ENCODE measurements around the gene ALOXE3.
A peak's percentile ranks its signal among the peaks of the same experiment; 100 is the strongest.

The ALOXE3 gene

DNA sequence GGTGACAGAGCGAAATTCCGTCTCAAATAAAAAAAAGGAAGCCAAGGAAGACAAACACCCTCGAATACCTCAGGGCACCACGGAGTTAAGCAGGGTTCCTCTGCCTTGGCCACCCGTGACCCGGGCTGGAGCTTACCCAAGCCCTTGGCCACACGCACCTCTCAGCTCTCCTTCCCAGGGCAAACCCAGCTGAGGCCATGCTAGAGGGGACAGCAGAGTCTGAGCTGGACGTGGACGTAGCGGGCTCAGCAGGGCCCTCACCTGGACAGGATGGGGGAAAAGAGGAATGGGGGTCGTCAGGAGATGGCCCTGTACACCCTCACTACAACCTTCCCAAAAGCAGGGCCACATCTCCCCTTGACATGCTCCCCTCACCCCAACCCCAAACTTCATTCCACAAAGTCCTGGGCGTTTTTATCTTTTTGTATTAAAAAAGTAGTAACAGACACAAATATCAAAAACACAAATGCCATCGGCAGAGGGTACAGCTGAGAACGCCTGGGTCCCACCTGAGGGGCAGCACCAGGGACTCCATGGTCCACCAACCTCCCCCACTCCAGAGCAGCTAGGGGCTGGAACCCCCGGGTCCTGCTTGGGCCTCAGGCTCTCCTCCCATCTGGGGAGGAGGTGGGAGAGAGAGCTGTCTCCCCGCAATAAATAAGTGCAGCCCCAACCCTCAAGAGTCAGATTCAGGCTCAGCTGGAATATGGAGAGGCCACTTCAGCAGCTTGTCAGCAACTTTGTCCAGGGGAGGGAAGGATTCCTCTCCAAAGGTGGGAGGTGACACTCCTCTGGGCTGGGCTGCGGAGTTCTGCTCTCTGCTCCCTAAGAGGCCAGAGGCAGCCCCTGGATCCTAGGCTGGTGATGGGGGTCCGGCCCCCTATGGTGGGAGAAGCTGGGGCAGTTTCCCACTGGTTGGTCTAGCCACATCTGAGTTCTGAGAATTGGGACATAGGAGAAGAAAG, 22.0 kb upstream of the ALOXE3 start:
- peaks cover 4% of the 10 kb centered on the region for H3K27me3 Mint-ChIP-seq (ENCODE audit: low read depth)
- H3K4me3 Mint-ChIP-seq: no peak overlapping the region
- no peaks in the 10 kb centered on the region for H3K9me3 Mint-ChIP-seq
- H3K27ac Mint-ChIP-seq: no peak overlapping the region
- H3K4me1 Mint-ChIP-seq (ENCODE audit: low read depth): peaks cover 2% of the 10 kb centered on the region
- H3K36me3 Mint-ChIP-seq (ENCODE audit: low read depth): peaks cover 25% of the 10 kb centered on the region

GRCh38 chr17:8138672-8139371, 20.5 kb upstream of the ALOXE3 start:
- H3K27ac Mint-ChIP-seq: no peak overlapping the region
- peaks cover 4% of the 10 kb centered on the region for H3K27me3 Mint-ChIP-seq (ENCODE audit: low read depth)
- peaks cover 2% of the 10 kb centered on the region for H3K4me1 Mint-ChIP-seq (ENCODE audit: low read depth)
- peaks cover 20% of the 10 kb centered on the region for H3K36me3 Mint-ChIP-seq (ENCODE audit: low read depth)
- no peak overlapping the region for H3K4me3 Mint-ChIP-seq
- H3K9me3 Mint-ChIP-seq: no peaks in the 10 kb centered on the region

GRCh38 chr17:8138374-8138671, 20.0 kb upstream of the ALOXE3 start:
- H3K4me1 Mint-ChIP-seq (ENCODE audit: low read depth): peaks cover 2% of the 10 kb centered on the region
- H3K27me3 Mint-ChIP-seq (ENCODE audit: low read depth): peaks cover 4% of the 10 kb centered on the region

GRCh38 chr17:8137645-8138373, 19.5 kb upstream of the ALOXE3 start:
- H3K36me3 Mint-ChIP-seq (ENCODE audit: low read depth): peaks cover 17% of the 10 kb centered on the region
- H3K4me3 Mint-ChIP-seq: no peak overlapping the region
- H3K27me3 Mint-ChIP-seq (ENCODE audit: low read depth): peaks cover 4% of the 10 kb centered on the region
- peaks cover 2% of the 10 kb centered on the region for H3K4me1 Mint-ChIP-seq (ENCODE audit: low read depth)
- no peak overlapping the region for H3K27ac Mint-ChIP-seq
- H3K9me3 Mint-ChIP-seq: no peaks in the 10 kb centered on the region

More at GRCh38 chr17:8138374-8138671, 20.0 kb upstream of the ALOXE3 start:
- H3K9me3 Mint-ChIP-seq: no peaks in the 10 kb centered on the region
- H3K4me3 Mint-ChIP-seq: no peak overlapping the region
- H3K36me3 Mint-ChIP-seq (ENCODE audit: low read depth): peaks cover 17% of the 10 kb centered on the region
- no peak overlapping the region for H3K27ac Mint-ChIP-seq

DNA sequence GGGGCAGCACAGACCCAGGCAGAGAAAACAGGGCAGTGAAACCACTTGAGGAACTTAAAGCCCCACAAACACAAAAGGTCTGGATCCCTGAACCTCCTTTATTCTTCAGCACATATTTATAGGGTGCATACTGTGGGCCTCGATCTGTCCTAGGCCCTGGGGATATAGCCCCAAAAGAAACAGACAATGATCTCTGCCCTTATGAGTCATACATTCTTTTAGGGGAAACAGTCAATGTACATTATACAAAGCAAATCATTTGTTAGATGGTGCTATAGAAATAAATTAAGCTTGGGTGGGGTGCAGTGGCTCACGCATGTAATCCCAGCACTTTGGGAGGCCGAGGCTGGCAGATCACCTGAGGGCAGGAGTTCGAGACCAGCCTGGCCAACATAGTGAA, 15.6 kb upstream of the ALOXE3 start:
- Mint-ChIP-seq H3K4me1 (ENCODE audit: low read depth) (peaks cover 4% of the 10 kb centered on the region), H3K4me3 (no peak overlapping the region), H3K27ac (no peak overlapping the region), H3K36me3 (ENCODE audit: low read depth) (no peaks in the 10 kb centered on the region), H3K9me3 (no peaks in the 10 kb centered on the region), H3K27me3 (ENCODE audit: low read depth) (peaks cover 14% of the 10 kb centered on the region)

DNA sequence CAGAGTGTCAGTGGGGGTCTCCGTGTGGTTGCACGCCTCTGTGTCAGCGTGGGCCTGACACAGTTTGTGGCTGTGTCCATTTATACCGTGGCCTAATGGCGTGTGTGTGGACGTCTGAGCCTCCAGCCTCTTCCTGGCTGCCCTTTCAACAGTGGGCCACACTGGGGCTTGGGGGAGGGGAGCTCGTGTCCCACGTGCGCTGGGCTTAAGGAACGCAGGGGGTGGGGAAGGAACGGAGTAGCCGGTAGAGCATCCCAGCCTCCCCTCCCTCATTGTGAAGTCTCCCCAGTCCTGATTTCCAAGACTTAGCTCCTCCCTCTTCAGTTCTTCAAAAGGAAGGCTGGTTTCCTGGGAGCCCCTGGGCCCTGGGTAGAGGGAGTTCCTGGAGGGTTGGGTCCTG, 15.1 kb upstream of the ALOXE3 start:
- Mint-ChIP-seq H3K36me3 (ENCODE audit: low read depth) (no peaks in the 10 kb centered on the region), H3K4me3 (no peak overlapping the region), H3K9me3 (no peaks in the 10 kb centered on the region), H3K4me1 (ENCODE audit: low read depth) (peaks cover 4% of the 10 kb centered on the region), H3K27ac (no peak overlapping the region), H3K27me3 (ENCODE audit: low read depth) (peaks cover 14% of the 10 kb centered on the region)

DNA sequence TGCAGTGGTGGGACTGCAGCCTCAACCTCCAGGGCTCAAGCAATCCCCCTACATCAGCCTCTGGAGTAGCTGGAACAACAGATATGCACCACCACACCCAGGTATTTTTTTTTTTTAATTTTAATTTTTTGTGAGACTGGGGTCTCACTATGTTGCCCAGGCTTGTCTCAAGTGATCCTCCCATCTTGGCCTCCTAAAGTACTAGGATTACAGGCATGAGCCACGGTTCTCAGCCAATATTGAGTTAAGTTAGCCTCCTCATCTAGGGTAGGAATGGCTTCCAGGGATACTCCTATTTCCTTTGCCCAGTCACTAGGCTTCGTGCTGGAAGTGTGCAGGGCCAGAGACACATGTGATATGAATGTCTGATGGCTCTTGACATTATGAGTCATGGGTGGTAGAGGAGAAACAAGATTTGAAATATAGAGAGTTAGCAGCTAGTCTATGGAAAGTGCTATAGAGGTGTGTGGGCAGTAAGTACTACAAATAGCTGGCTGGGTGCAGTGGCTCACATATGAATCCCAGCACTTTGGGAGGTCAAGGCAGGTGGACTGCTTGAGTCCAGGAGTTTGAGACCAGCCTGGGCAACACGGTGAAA, 13.6 kb upstream of the ALOXE3 start:
- Mint-ChIP-seq H3K27ac (no peak overlapping the region), H3K4me3 (no peak overlapping the region), H3K9me3 (no peaks in the 10 kb centered on the region), H3K4me1 (ENCODE audit: low read depth) (peaks cover 8% of the 10 kb centered on the region), H3K27me3 (ENCODE audit: low read depth) (peaks cover 18% of the 10 kb centered on the region), H3K36me3 (ENCODE audit: low read depth) (no peaks in the 10 kb centered on the region)

GRCh38 chr17:8128125-8128784, 9.9 kb upstream of the ALOXE3 start:
- Mint-ChIP-seq H3K9me3 (no peaks in the 10 kb centered on the region), H3K27ac (peak overlapping the region; percentile 14), H3K27me3 (ENCODE audit: low read depth) (peaks cover 41% of the 10 kb centered on the region), H3K36me3 (ENCODE audit: low read depth) (peaks cover 6% of the 10 kb centered on the region), H3K4me1 (ENCODE audit: low read depth) (peaks cover 31% of the 10 kb centered on the region), H3K4me3 (no peak overlapping the region)

GRCh38 chr17:8126491-8127066, 8.3 kb upstream of the ALOXE3 start:
- peak overlapping the region; percentile 90 for H3K27ac Mint-ChIP-seq
- no peaks in the 10 kb centered on the region for H3K9me3 Mint-ChIP-seq
- H3K27me3 Mint-ChIP-seq (ENCODE audit: low read depth): peaks cover 45% of the 10 kb centered on the region
- peaks cover 6% of the 10 kb centered on the region for H3K36me3 Mint-ChIP-seq (ENCODE audit: low read depth)
- H3K4me3 Mint-ChIP-seq: peak overlapping the region; percentile 96
- peaks cover 36% of the 10 kb centered on the region for H3K4me1 Mint-ChIP-seq (ENCODE audit: low read depth)

DNA sequence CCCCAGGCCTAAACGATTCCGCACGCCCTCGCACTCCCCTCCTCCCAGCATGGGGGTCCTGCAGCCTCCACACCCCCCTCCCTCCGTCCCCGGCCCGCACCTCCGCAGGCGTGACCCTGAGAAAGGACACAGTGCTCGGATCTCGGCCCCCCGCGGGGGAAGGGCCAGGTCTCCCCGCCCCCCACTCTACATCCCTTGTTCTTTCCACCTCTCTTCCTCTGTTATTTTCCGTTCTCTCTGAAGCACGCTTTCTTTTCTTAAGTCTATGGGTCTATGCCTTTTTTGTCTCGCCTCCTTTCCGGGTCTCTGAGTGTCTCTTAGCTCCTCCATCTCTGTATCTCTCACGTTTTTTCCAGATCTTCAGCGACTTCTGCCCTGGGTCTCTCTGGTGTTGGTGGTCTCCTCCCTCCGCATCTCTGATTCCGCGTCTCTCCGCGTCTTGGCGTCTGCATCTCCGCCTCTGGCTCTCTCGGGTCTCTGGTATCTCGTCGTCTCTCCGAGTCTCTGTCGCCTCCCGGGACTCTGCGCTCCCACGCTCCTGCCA, 7.7 kb upstream of the ALOXE3 start:
- Mint-ChIP-seq H3K9me3 (no peaks in the 10 kb centered on the region), H3K4me3 (peak overlapping the region; percentile 92), H3K27ac (peak overlapping the region; percentile 80), H3K36me3 (ENCODE audit: low read depth) (peaks cover 6% of the 10 kb centered on the region), H3K4me1 (ENCODE audit: low read depth) (peaks cover 38% of the 10 kb centered on the region), H3K27me3 (ENCODE audit: low read depth) (peaks cover 47% of the 10 kb centered on the region)

DNA sequence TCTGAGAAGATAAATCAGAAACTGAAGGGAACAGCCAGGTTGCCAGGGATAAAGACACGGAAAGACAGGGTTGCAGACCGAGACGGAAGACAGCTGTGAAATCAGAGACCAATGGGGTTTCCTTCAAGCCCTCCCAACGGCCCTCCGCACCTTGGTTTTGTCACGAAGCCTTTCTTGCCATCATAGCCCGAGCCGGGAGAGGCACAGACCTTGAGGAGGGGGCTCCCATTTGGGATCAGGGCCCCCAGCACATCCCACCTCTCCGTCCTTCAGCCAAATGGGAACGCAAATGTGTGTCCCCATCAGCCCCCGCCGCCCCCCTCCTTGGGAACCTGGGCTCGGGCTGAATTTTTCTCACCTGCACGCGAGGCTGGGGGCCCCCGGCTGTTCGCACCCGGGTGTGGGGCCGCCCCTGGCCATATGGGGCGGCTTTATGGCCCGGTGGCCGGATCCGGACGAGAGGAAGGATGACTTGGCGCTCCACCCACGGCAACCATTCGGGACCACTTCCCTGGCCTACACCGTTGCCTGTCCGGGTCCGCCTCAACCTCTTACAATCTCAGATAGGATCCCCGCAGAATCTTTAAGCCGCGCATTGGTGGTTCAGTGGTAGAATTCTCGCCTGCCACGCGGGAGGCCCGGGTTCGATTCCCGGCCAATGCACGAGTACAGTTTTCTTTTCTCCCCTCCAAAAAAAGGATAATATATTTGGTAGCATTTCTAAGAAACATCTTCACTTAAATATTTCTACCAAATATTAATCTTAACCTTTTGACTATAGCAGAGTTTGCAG, 7.0 kb upstream of the ALOXE3 start:
- Mint-ChIP-seq H3K4me3 (peak overlapping the region; percentile 92), H3K9me3 (no peaks in the 10 kb centered on the region), H3K4me1 (ENCODE audit: low read depth) (peaks cover 45% of the 10 kb centered on the region), H3K27me3 (ENCODE audit: low read depth) (peaks cover 53% of the 10 kb centered on the region), H3K27ac (peak overlapping the region; percentile 80), H3K36me3 (ENCODE audit: low read depth) (peaks cover 7% of the 10 kb centered on the region)

- H3K27ac Mint-ChIP-seq: peak overlapping the region; percentile 80
- no peaks in the 10 kb centered on the region for H3K9me3 Mint-ChIP-seq
- peak overlapping the region; percentile 92 for H3K4me3 Mint-ChIP-seq
- peaks cover 53% of the 10 kb centered on the region for H3K27me3 Mint-ChIP-seq (ENCODE audit: low read depth)
- H3K4me1 Mint-ChIP-seq (ENCODE audit: low read depth): peaks cover 53% of the 10 kb centered on the region
- H3K36me3 Mint-ChIP-seq (ENCODE audit: low read depth): peaks cover 9% of the 10 kb centered on the region
Observed at GRCh38 chr17:8124350-8125153, 6.2 kb upstream of the ALOXE3 start.
